ENCODE measurements around the gene PHLDB2.

Gene PHLDB2

DNA sequence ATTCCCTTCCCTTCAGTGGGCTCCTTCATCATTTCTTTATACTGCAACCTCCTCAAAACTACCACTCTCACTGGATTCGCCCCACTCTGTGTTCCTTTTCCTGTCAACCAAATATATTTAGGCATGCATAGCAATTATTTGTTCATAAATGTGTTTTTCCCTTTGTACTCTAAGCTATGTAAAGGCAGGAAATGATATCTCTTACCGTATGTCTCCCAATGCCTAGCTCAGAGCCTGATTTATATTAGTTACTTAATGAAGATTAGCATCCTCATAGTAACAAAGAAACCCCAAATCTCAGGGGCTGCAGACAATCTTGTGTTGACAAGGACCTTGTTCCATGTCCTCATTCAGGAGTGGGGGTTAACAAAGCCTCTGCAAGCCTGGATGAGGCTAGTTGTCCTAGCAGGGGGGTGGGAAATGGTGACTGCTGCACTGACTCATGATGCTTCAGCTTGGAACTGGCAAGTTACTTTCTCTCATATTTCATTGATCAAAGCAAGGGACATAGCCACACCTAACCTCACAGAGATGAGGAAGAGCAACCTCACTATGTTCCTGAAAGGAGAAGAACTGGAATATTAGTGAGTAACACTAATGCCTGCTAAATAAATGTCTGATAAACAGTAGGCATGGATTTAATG lies 15.2 kb downstream of the PHLDB2 start:
- Histone ChIP-seq H3K27ac (ENCODE audit: low read length) (no peak overlapping the region), H3K36me3 (ENCODE audit: control insufficient read depth, insufficient read depth, low read length) (no peaks in the 10 kb centered on the region), H3K9me3 (ENCODE audit: control insufficient read depth, insufficient read depth, low read length) (no peaks in the 10 kb centered on the region), H3K27me3 (ENCODE audit: control insufficient read depth, insufficient read depth, low read length) (no peaks in the 10 kb centered on the region), H3K4me1 (ENCODE audit: control insufficient read depth, insufficient read depth, low read length) (0 out of 2 replicates have a peak, but pooled peaks cover 1% of the 10 kb centered on the region), H3K4me3 (ENCODE audit: low read length) (no peak overlapping the region)
- DNase-seq (ENCODE audit: low read depth, low spot score): no peak
- no CpG with 5 or more reads among the region's 2 CpGs for WGBS (ENCODE audit: insufficient coverage, insufficient read length)

DNA sequence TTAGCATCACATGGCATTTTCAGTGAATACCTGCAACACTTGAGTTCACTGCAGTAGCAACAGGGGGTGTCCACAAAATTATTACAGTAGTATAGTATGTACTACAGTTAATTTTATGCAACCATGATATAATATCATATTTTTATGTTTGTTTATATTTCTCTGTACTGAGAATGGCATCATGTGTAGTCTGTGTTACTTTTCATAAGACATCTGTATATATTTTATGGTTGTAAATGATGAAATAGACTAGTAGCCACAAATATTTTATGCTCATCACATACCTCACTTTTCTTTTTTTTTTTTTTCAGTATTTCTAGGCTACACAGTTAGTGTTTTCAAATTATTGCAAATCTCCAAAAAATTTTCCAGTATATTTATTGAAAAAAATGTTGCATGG lies 22.4 kb downstream of the PHLDB2 start:
- no peaks in the 10 kb centered on the region for H3K27me3 ChIP-seq (ENCODE audit: control insufficient read depth, insufficient read depth, low read length)

GRCh38 chr3:111882194-111882593 lies 23.1 kb downstream of the PHLDB2 start:
- WGBS (ENCODE audit: insufficient coverage, insufficient read length): no CpG with 5 or more reads among the region's 2 CpGs
- no peaks in the 10 kb centered on the region; the same call in 1 of the 2 replicates for H3K36me3 ChIP-seq (ENCODE audit: control insufficient read depth, insufficient read depth, low read length)
- no peak overlapping the region for H3K4me3 ChIP-seq (ENCODE audit: low read length)
- H3K27ac ChIP-seq (ENCODE audit: low read length): no peak overlapping the region
- H3K27me3 ChIP-seq (ENCODE audit: control insufficient read depth, insufficient read depth, low read length): no peaks in the 10 kb centered on the region
- no peaks in the 10 kb centered on the region for H3K4me1 ChIP-seq (ENCODE audit: control insufficient read depth, insufficient read depth, low read length)
- no peaks in the 10 kb centered on the region for H3K9me3 ChIP-seq (ENCODE audit: control insufficient read depth, insufficient read depth, low read length)
- no peak for DNase-seq (ENCODE audit: low read depth, low spot score)

More for the DNA sequence above, 22.4 kb downstream of the PHLDB2 start:
- no peaks in the 10 kb centered on the region for H3K9me3 ChIP-seq (ENCODE audit: control insufficient read depth, insufficient read depth, low read length)
- no peaks in the 10 kb centered on the region for H3K4me1 ChIP-seq (ENCODE audit: control insufficient read depth, insufficient read depth, low read length)
- DNase-seq (ENCODE audit: low read depth, low spot score): no peak
- H3K36me3 ChIP-seq (ENCODE audit: control insufficient read depth, insufficient read depth, low read length): no peaks in the 10 kb centered on the region; the same call in 1 of the 2 replicates
- no peak overlapping the region for H3K4me3 ChIP-seq (ENCODE audit: low read length)
- H3K27ac ChIP-seq (ENCODE audit: low read length): no peak overlapping the region

- no peaks in the 10 kb centered on the region for H3K4me1 ChIP-seq (ENCODE audit: control insufficient read depth, insufficient read depth, low read length)
- H3K9me3 ChIP-seq (ENCODE audit: control insufficient read depth, insufficient read depth, low read length): no peaks in the 10 kb centered on the region
- no peak overlapping the region for H3K4me3 ChIP-seq (ENCODE audit: low read length)
- no peak for DNase-seq (ENCODE audit: low read depth, low spot score)
- H3K27ac ChIP-seq (ENCODE audit: low read length): no peak overlapping the region
- H3K27me3 ChIP-seq (ENCODE audit: control insufficient read depth, insufficient read depth, low read length): no peaks in the 10 kb centered on the region
- H3K36me3 ChIP-seq (ENCODE audit: control insufficient read depth, insufficient read depth, low read length): no peaks in the 10 kb centered on the region; the same call in 1 of the 2 replicates
These were observed 23.7 kb downstream of the PHLDB2 start for GRCh38 chr3:111882799-111883198.

- no CpG with 5 or more reads among the region's 11 CpGs for WGBS (ENCODE audit: insufficient coverage, insufficient read length)
- no peaks in the 10 kb centered on the region; the same call in 1 of the 2 replicates for H3K36me3 ChIP-seq (ENCODE audit: control insufficient read depth, insufficient read depth, low read length)
These were observed 25.4 kb downstream of the PHLDB2 start for GRCh38 chr3:111884411-111885018.

GRCh38 chr3:111885578-111885977 lies 26.5 kb downstream of the PHLDB2 start:
- H3K4me1 ChIP-seq (ENCODE audit: control insufficient read depth, insufficient read depth, low read length): no peaks in the 10 kb centered on the region
- WGBS (ENCODE audit: insufficient coverage, insufficient read length): no CpG with 5 or more reads among the region's 2 CpGs
- DNase-seq (ENCODE audit: low read depth, low spot score): no peak
- H3K9me3 ChIP-seq (ENCODE audit: control insufficient read depth, insufficient read depth, low read length): no peaks in the 10 kb centered on the region
- no peak overlapping the region for H3K27ac ChIP-seq (ENCODE audit: low read length)
- no peaks in the 10 kb centered on the region for H3K27me3 ChIP-seq (ENCODE audit: control insufficient read depth, insufficient read depth, low read length)
- no peak overlapping the region for H3K4me3 ChIP-seq (ENCODE audit: low read length)
- H3K36me3 ChIP-seq (ENCODE audit: control insufficient read depth, insufficient read depth, low read length): no peaks in the 10 kb centered on the region; the same call in 1 of the 2 replicates

More at GRCh38 chr3:111884411-111885018, 25.4 kb downstream of the PHLDB2 start:
- Histone ChIP-seq H3K4me3 (ENCODE audit: low read length) (no peak overlapping the region), H3K27me3 (ENCODE audit: control insufficient read depth, insufficient read depth, low read length) (no peaks in the 10 kb centered on the region), H3K9me3 (ENCODE audit: control insufficient read depth, insufficient read depth, low read length) (no peaks in the 10 kb centered on the region), H3K27ac (ENCODE audit: low read length) (no peak overlapping the region), H3K4me1 (ENCODE audit: control insufficient read depth, insufficient read depth, low read length) (no peaks in the 10 kb centered on the region)
- DNase-seq (ENCODE audit: low read depth, low spot score): no peak

DNA sequence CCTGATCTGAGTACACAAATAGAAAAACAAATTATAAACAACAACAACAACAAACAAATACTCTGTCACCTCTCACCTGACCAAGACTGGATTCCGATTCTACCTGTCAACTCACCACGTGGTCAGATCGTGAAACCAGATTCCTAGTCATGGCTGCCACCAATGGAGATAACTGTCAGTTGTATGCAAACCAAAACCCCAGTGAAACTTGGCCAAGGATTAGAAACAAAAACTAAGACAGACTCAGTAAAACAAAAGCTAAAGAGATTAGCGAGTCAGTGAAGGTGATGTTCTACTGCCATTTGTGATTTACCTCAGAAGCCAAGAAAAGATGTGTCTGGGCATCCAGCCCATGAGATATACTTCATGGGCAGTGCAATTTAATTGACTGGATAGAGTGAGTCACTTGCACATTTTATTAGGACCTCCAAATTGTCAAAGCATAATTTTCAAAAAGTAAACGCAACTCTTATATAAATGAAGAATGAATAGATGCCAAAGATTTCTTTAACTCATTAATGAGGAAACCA lies 31.1 kb downstream of the PHLDB2 start:
- H3K27me3 ChIP-seq (ENCODE audit: control insufficient read depth, insufficient read depth, low read length): no peaks in the 10 kb centered on the region
- no peaks in the 10 kb centered on the region for H3K4me1 ChIP-seq (ENCODE audit: control insufficient read depth, insufficient read depth, low read length)
- H3K4me3 ChIP-seq (ENCODE audit: low read length): no peak overlapping the region
- WGBS (ENCODE audit: insufficient coverage, insufficient read length): no CpG with 5 or more reads among the region's 5 CpGs
- no peaks in the 10 kb centered on the region for H3K9me3 ChIP-seq (ENCODE audit: control insufficient read depth, insufficient read depth, low read length)
- no peak for DNase-seq (ENCODE audit: low read depth, low spot score)
- H3K27ac ChIP-seq (ENCODE audit: low read length): no peak overlapping the region
- H3K36me3 ChIP-seq (ENCODE audit: control insufficient read depth, insufficient read depth, low read length): no peaks in the 10 kb centered on the region

GRCh38 chr3:111892070-111892469 lies 33.0 kb downstream of the PHLDB2 start:
- Histone ChIP-seq H3K4me1 (ENCODE audit: control insufficient read depth, insufficient read depth, low read length) (no peaks in the 10 kb centered on the region), H3K4me3 (ENCODE audit: low read length) (no peak overlapping the region), H3K27ac (ENCODE audit: low read length) (no peak overlapping the region), H3K36me3 (ENCODE audit: control insufficient read depth, insufficient read depth, low read length) (no peaks in the 10 kb centered on the region), H3K9me3 (ENCODE audit: control insufficient read depth, insufficient read depth, low read length) (no peaks in the 10 kb centered on the region), H3K27me3 (ENCODE audit: control insufficient read depth, insufficient read depth, low read length) (no peaks in the 10 kb centered on the region)
- WGBS (ENCODE audit: insufficient coverage, insufficient read length): no CpG with 5 or more reads among the region's 2 CpGs
- DNase-seq (ENCODE audit: low read depth, low spot score): no peak

DNA sequence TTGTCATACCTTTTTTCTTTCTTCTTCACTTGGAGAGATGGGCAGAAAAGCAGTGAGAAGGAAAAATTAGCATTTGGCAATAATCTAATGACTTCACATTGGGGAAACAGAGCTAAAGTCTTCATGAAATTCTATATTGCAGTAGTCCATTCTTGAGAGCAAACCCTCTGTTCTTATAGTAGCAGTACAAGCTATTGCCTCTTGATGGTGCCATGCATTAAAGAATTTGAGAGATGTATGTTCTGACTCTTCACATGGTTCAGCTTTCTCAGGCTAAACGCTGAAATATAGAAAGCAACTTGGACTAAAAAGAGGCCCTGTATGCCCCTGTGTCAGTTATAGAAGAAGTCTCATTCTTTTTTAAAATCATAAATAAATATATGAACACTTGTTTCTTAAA lies 36.0 kb downstream of the PHLDB2 start:
- no peak for DNase-seq (ENCODE audit: low read depth, low spot score)
- Histone ChIP-seq H3K4me1 (ENCODE audit: control insufficient read depth, insufficient read depth, low read length) (no peaks in the 10 kb centered on the region), H3K4me3 (ENCODE audit: low read length) (no peak overlapping the region), H3K36me3 (ENCODE audit: control insufficient read depth, insufficient read depth, low read length) (no peaks in the 10 kb centered on the region), H3K9me3 (ENCODE audit: control insufficient read depth, insufficient read depth, low read length) (no peaks in the 10 kb centered on the region), H3K27ac (ENCODE audit: low read length) (no peak overlapping the region), H3K27me3 (ENCODE audit: control insufficient read depth, insufficient read depth, low read length) (no peaks in the 10 kb centered on the region)
- WGBS (ENCODE audit: insufficient coverage, insufficient read length): no CpG with 5 or more reads among the region's 1 CpG

DNA sequence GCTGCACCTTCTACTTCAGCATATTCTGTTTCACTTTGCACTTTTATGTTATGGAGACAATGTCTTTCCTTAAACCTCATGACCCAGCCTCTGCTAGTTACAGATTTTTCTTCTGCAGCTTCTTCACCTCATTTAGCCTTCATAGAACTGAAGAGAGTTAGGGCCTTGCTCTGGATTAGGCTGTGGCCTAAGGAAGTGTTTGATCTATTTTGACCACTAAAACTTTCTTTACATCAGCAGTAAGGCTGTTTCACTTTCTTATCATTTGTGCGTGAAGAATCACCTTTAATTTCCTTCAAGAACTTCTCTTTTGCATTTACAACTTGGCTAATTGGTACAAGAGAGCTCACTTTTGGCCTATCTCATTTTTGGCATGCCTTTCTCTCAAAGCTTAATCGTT lies 40.9 kb downstream of the PHLDB2 start:
- DNase-seq (ENCODE audit: low read depth, low spot score): no peak
- no peak overlapping the region for H3K4me3 ChIP-seq (ENCODE audit: low read length)
- WGBS (ENCODE audit: insufficient coverage, insufficient read length): no CpG with 5 or more reads among the region's 2 CpGs
- H3K36me3 ChIP-seq (ENCODE audit: control insufficient read depth, insufficient read depth, low read length): no peaks in the 10 kb centered on the region
- no peaks in the 10 kb centered on the region for H3K9me3 ChIP-seq (ENCODE audit: control insufficient read depth, insufficient read depth, low read length)
- no peaks in the 10 kb centered on the region for H3K4me1 ChIP-seq (ENCODE audit: control insufficient read depth, insufficient read depth, low read length)
- H3K27me3 ChIP-seq (ENCODE audit: control insufficient read depth, insufficient read depth, low read length): no peaks in the 10 kb centered on the region; the same call in 1 of the 2 replicates
- no peak overlapping the region for H3K27ac ChIP-seq (ENCODE audit: low read length)

DNA sequence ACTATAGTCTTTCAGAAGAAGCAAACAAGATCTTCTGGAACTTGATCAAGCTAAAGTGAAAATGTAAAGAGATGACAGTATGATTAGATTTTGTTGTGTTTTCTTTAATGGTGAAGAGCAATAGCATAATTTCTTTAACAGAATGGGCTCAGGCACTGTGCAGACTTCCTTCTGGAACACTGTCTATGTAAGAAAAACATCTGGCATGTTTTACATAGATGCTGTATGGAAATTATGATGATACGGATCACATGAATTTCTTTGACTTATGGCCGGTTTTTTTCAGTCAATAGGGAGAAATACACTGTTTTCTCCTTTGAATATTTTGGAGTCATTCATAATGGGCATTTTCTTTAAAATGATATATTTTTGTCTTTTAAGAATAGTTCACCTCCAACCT lies 42.6 kb downstream of the PHLDB2 start:
- Histone ChIP-seq H3K4me3 (ENCODE audit: low read length) (no peak overlapping the region), H3K36me3 (ENCODE audit: control insufficient read depth, insufficient read depth, low read length) (no peaks in the 10 kb centered on the region), H3K4me1 (ENCODE audit: control insufficient read depth, insufficient read depth, low read length) (no peaks in the 10 kb centered on the region), H3K27ac (ENCODE audit: low read length) (no peak overlapping the region), H3K27me3 (ENCODE audit: control insufficient read depth, insufficient read depth, low read length) (no peaks in the 10 kb centered on the region; the same call in 1 of the 2 replicates), H3K9me3 (ENCODE audit: control insufficient read depth, insufficient read depth, low read length) (no peaks in the 10 kb centered on the region)
- WGBS (ENCODE audit: insufficient coverage, insufficient read length): no CpG with 5 or more reads among the region's 2 CpGs
- no peak for DNase-seq (ENCODE audit: low read depth, low spot score)
